Stimulated activated CD4-positive, alpha-beta T cell treated with anti-CD3 and anti-CD28 coated beads, TNF-alpha, amount 100 ng/mL, for 1 hour (primary cell): ENCODE data around the gene HIRIP3.

Source experiments
- DNase-seq, 3 donors: peaks; one replicate each; pipeline ENCODE4 v3.0.0-alpha.2; 2020; ENCODE audit warnings: low read depth in 3 of 3, low spot score in 1 of 3

The HIRIP3 gene

GRCh38 chr16:30000735-30001631, 5.6 kb upstream of the HIRIP3 start:
- no peak for DNase-seq

- DNase-seq: no peak
These were observed 4.2 kb upstream of the HIRIP3 start for GRCh38 chr16:29999605-30000004.

GRCh38 chr16:29996766-29997250, 1.4 kb upstream of the HIRIP3 start:
- no peak for DNase-seq

- DNase-seq: peak; percentile 97 to 99 (median 97)
These were observed 721 bp upstream of the HIRIP3 start, which contains the start of gene INO80E for GRCh38 chr16:29995911-29996765. Gene INO80E (plus strand): TSS chr16:29996241. CDS start chr16:29996311, 70 bp downstream.

- peak in 1 of 3 donors; percentile 64 for DNase-seq
These were observed 655 bp downstream of the HIRIP3 start for GRCh38 chr16:29994600-29995323.

- DNase-seq: no peak
These were observed 1.4 kb downstream of the HIRIP3 start for GRCh38 chr16:29993903-29994599.

GRCh38 chr16:29993191-29993902, 2.1 kb downstream of the HIRIP3 start:
- no peak for DNase-seq

GRCh38 chr16:29992344-29992967, 3.0 kb downstream of the HIRIP3 start:
- no peak for DNase-seq

GRCh38 chr16:29991571-29991904, 3.9 kb downstream of the HIRIP3 start:
- no peak for DNase-seq

- no peak for DNase-seq
These were observed 4.4 kb downstream of the HIRIP3 start for GRCh38 chr16:29990883-29991570.

- DNase-seq: no peak
These were observed 5.4 kb downstream of the HIRIP3 start for GRCh38 chr16:29990034-29990433.

- DNase-seq: no peak
These were observed 6.1 kb downstream of the HIRIP3 start for GRCh38 chr16:29989111-29989858.

GRCh38 chr16:29988346-29989075, 6.9 kb downstream of the HIRIP3 start:
- no peak for DNase-seq

- DNase-seq: no peak
These were observed 7.9 kb downstream of the HIRIP3 start for GRCh38 chr16:29987371-29988085.

GRCh38 chr16:29986931-29987330, 8.5 kb downstream of the HIRIP3 start:
- no peak for DNase-seq

GRCh38 chr16:29986231-29986630, 9.2 kb downstream of the HIRIP3 start:
- no peak for DNase-seq

- no peak for DNase-seq
These were observed 10.1 kb downstream of the HIRIP3 start for GRCh38 chr16:29985271-29985811.
